NCI-H460 (cell line): ENCODE data around the gene FOXA3. TPM values are rescaled to one million over a fixed set of nuclear protein-coding genes. Genes with fewer than 3 reads are reported as not detected.
A peak's percentile ranks its signal among the peaks of the same experiment; 100 is the strongest.
"Not testable (repeated sequence)": the region's sequence is repeated elsewhere in the genome, so short reads cannot be mapped to it uniquely, and the experiment has no call there.

Source experiments
- DNase-seq: peaks from one replicate; pipeline ENCODE4 v3.0.0-alpha.2; 2016; ENCODE audit warnings: low read depth; ENCODE audit errors: extremely low read depth
- total RNA-seq: library from RNA; depleted of rRNA; stranded (reverse); fragments of >200 nt; shearing (Covaris generic); gene quantifications from 2 replicates; pipeline ENCODE4 v1.2.3, GENCODE V29; 2014

Gene FOXA3
- total RNA-seq, 1 experiment from 2014 or later, result not detected

DNA sequence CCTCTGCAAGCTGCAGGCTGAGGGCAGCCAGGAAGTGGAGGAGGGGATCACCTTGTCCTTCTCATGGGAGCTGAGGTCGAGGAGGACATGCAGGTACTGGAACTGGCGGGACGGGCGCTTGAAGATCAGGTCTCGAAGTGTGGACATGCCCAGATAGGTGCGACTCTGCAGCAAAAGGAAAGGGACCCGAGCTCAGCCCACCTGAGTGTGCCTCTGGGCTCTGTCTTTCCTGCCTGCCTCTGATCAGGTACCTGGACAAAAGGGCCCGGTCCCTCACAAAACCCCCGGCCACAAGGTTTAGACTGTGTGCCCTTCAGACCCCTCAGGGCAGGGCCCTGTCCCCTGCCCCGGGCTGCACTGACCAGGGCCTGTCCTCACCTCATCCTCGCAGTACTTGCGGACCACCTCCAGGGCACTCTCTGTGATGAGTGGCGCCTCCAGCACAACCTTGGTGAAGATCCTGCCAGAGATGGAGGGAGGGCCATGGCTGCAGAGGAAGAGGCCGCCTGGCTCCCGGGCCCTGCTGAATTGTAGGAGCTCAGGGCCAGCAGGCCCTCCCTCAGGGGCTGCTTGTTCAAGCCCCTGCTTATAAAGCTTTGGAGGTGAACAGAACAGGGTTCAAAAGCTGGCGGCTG lies 36.5 kb upstream of the FOXA3 start:
- no peak for DNase-seq

- no peak for DNase-seq
These were observed 35.6 kb upstream of the FOXA3 start for GRCh38 chr19:45828523-45828922.

GRCh38 chr19:45828945-45829344 lies 35.2 kb upstream of the FOXA3 start:
- no peak for DNase-seq

DNA sequence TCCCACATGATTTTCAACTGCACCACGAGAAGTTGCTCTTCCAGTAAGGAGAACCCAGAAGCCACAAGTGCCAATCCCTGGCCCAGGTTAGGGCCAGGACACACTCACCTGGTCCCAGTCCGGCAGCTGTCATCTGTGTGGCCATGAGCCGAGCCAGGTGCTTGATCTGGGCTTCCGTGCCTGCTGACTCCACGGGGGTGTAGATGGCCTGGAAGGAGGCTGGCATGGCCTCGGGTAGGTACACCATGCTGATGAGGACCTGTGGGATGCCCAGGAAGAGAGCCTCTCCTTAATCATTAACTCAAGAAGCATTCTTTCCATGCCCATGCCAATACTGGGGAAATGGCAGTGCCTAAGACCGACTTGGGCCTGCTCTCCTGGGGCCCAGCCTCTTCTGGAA lies 29.2 kb upstream of the FOXA3 start:
- no peak for DNase-seq

DNA sequence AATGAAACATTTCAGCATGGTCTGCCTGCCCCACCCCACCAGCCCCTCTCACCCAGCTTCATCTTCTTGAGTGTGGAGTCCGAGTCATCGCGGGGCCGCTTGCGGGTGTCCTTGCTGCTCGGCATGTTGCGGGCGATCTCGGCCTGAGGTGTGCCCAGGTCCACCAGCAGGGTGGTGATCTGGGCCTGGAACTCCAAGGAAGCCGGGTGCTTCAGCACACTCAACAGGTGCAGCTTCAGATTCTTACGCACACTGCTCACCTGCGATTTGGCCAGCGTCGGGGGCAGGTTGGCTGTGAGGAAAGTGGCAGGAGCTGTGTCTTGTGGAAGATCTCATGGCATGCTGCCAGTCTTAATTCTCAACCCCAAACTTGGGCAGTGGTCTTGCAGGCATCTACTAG lies 21.9 kb upstream of the FOXA3 start:
- no peak for DNase-seq

GRCh38 chr19:45847663-45848062 lies 16.5 kb upstream of the FOXA3 start:
- DNase-seq, result no peak

- no peak for DNase-seq
These were observed 15.2 kb upstream of the FOXA3 start for GRCh38 chr19:45848922-45849321.

GRCh38 chr19:45852145-45852750 lies 11.9 kb upstream of the FOXA3 start:
- no peak for DNase-seq

- DNase-seq, result no peak
These were observed 11.1 kb upstream of the FOXA3 start for GRCh38 chr19:45852983-45853382.

- no peak for DNase-seq
These were observed 9.9 kb upstream of the FOXA3 start for GRCh38 chr19:45854167-45854778.

DNA sequence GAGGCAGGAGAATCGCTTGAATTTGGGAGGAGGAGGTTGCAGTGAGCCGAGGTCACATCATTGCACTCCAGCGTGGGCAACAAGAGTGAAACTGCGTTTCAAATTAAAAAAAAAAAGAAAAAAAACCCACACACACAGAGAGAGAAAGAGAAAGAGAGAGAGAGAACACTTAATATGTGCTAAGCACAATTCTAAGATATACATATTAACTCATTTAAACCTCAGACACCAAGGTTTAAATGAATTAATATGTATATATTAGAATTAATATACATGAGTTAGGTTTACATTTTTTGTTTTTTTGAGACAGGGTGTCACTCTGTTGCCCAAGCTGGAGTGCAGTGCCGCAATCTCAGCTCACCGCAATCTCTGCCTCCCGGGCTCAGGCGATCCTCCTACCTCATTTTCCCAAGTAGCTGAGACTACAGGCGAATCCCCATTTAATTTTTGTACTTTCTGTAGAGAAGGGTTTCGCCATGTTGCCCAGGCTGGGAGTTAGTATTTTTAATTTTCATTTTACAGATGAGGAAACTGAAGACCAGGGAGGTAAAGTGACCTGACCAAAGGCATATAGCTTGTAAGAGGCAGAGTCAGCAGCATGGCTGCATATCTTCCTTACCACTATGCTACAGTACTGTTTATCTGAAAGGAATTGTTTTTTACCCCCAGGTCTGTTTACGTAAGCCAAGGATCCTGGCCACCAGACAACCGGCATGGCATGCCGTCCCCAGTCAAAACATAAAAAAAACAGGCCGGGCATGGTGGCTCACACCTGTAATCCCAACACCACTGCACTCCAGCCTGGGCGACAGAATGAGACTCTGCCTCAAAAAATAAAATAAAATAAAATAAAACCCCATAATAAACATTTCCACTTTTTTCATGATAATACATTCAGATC lies 3.5 kb upstream of the FOXA3 start:
- DNase-seq, result no peak

DNA sequence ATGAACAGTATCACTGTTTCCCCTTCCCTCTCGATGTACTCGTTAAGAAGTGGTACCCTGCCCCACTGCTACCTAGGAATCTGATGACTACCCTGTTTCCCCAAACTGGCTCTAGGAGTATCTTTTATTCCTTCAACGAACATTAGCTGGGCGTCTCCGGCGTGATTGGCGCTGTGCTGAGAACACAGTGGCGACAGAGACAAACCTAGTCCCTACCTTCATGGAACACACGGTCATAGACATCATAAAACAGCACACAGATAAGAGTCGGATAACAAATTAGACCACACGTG lies 1.9 kb upstream of the FOXA3 start:
- DNase-seq, result no peak

DNA sequence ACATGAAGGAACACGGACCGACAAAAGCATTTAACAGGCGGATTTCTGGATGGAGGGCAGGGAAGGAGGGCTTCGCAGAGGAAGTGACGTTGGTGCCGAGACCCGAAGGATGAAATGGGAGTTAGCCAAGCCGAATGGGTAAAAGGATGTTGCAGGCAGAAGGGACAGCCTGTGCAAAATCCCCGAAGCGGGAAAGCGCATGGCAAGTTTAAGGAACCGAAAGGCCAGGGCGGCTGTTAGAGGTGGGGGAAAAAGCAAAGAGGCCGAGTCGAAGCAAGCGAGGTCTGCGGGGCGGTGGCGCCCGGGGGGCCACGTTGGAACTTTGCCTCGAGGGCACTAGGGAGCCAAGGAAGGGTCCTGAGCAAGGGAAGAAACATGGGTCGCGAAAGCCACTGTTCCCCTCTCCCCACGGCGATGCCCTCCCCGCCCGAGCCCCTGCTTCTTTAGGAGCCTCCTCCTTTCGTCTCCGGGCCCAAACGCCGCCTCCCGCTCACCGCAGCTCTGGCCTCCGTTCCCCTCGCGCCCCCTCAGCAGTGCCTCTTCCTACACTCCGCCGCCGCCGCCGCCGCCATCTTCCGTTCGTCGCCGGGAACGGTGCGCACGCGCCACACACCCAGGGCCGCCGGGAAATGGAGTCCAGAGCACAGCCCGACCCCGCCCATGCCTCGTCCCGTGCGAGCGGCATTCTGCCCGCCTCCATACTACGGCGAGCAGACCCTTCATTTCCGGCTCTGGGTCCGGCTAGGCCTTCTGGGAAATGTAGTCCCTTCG lies 1.4 kb upstream of the FOXA3 start, which contains the start of gene SYMPK:
TSS of gene SYMPK (minus strand) at position 584 of the 771 bp plus-strand sequence. CDS start 8,652 bp downstream, outside the sequence.
- DNase-seq, result peak; percentile 96

- no peak for DNase-seq
These were observed 739 bp upstream of the FOXA3 start for GRCh38 chr19:45863335-45863839.

- DNase-seq, result no peak
These were observed 530 bp downstream of the FOXA3 start for GRCh38 chr19:45864629-45865082.

- no peak for DNase-seq
These were observed 1.3 kb downstream of the FOXA3 start for GRCh38 chr19:45865269-45865948.

DNA sequence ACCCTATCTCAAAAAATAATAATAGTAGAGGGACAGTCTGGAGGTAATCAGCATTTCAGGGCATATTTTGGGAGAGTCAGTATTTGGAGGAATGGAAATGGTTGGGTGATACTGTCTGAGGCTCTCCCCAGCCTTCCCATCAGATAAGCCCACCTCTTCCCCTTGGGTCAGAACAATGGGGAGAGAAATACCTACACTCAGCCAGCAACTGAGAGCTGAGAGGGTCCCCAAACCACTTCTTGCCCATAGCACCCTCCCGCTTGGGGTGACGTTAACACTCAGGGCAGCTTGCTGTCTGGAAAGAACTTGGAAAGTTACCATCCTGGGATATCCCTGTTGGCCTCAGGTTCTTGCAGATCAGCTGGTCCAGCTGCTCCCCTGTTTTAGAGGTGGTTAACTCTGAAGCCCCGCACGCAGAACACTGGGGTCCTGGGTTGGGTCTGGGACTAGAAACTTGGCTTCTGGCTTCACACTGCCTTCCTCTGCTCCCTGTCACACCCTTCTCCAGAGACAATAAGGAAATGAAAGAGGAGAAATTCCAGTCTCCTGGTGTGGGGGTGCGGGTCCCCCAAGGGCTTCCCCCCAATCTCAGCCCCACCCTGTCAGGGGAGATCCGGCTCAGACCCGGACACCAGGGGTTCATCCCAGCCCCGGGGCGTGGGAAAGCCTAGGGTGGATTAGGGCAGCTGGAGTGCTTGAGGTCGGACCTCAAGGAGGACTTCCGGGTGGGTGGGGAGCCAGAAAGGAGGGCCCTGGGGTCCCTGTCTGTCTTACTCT lies 2.5 kb downstream of the FOXA3 start:
- DNase-seq, result no peak

DNA sequence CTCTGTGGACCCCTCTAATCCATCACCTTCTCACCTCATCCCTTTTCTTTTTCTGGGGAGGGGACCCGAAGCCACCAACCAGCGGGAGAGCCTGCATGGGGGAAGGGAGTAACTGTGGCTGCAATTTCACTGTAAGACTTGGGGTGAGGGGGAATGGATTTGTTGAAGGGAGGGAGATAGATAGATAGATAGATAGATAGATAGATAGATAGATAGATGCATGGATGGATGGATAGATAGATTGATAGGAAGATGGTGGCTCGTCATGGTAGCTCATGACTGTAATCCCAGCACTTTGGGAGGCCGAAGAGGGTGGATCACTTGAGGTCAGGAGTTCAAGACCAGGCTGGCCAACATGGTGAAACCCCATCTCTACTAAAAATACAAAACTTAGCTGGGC lies 3.1 kb downstream of the FOXA3 start:
- DNase-seq, result not testable (repeated sequence)

DNA sequence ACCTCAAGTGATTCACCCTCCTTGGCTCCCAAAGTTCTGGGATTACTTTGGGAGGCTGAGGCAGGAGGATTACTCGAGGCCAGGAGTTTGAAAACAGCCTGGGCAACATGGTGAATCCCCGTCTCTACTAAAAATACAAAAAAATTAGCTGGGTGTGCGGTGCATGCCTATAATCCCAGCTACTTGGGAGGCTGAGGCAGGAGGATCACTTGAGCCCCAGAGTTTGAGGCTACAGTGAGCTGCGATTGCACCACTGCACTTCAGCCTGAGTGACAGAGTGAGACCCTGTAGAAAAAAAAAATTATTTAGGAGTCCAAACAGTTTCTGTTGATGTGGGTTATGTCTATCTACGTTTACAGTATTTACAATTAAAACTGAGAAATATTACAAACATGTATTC lies 6.7 kb downstream of the FOXA3 start:
- no peak for DNase-seq
